ENCODE results near the gene AMN. TPM values are rescaled to one million over a fixed set of nuclear protein-coding genes. Genes with fewer than 3 reads are reported as not detected.

The AMN gene
- polyA plus RNA-seq (0.15 and 1.3 TPM in 2 replicates), polyA minus RNA-seq (0.24 TPM in 1 of 2 replicates, not detected in the other)

DNA sequence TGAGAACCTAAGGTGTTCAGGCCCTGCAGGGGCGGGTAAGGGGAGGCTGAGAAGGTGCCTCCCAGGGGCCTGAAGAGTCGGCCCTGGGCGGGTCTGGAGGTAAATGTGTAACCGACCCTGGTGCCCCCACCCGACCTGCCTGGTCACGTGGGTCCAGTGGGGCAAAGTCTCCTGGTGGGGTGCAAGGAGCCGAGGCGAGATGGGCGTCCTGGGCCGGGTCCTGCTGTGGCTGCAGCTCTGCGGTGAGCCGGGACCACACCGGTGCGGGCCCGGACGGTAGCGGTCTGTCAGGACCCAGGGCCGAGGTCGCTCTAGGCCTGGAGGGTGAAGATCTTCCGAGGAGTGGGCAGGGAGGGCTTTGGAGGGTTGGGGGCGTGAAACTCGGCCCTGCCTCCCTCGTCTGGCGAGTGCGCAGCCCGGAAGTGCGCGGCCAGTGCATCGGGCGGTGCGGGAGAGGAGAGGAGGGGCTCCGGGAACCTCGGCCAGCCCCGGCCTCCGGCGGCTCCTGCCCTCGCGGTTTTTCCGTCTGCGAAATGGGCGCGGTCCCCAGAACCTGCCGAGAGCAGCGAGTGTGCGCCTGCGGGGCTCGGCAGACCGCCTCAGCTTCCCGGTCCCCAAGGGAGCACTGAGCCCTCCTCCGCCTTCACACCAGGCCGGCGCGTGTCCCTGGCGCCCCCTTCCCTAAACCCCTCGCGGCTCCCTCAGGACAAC, at the start of gene AMN:
Gene AMN (plus strand): TSS at position 174 of the 711 bp plus-strand sequence. CDS start 26 bp downstream, at position 200.
- Histone ChIP-seq H3K79me2 (replicated peaks; ENCODE audit: insufficient read depth, low read length) (no peaks in the 10 kb centered on the region), H4K20me1 (ENCODE audit: insufficient read depth) (no peaks in the 10 kb centered on the region), H2AFZ (ENCODE audit: low read depth, low read length) (no peak within 1 kb of the TSS), H3K4me2 (ENCODE audit: low read length) (no peak within 1 kb of the TSS), H3K4me3 (ENCODE audit: low read length) (no peak within 1 kb of the TSS), H3F3A (ENCODE audit: insufficient read depth, low read length, poor library complexity, severe bottlenecking) (no peaks in the 10 kb centered on the region), H3K9me3 (ENCODE audit: low read length) (peaks cover 4% of the 10 kb centered on the region), H3K27ac (ENCODE audit: low read length) (no peak within 1 kb of the TSS), H3K36me3 (ENCODE audit: insufficient read depth, low read length) (no peaks in the 10 kb centered on the region), H3K27me3 (ENCODE audit: insufficient read depth, low read depth, low read length) (peaks cover 61% of the 10 kb centered on the region), H3K9ac (ENCODE audit: low read length) (no peak within 1 kb of the TSS), H3K9me2 (ENCODE audit: insufficient read depth, low read length) (no peaks in the 10 kb centered on the region)
- TF ChIP-seq POLR2AphosphoS5 (IDR thresholded peaks at IDR 0.05) (no peak), EP300 (conservative IDR thresholded peaks at IDR 0.05; ENCODE audit: poor library complexity, severe bottlenecking) (no peak), SMC3 (conservative IDR thresholded peaks at IDR 0.05; ENCODE audit: poor library complexity) (no peak)

DNA sequence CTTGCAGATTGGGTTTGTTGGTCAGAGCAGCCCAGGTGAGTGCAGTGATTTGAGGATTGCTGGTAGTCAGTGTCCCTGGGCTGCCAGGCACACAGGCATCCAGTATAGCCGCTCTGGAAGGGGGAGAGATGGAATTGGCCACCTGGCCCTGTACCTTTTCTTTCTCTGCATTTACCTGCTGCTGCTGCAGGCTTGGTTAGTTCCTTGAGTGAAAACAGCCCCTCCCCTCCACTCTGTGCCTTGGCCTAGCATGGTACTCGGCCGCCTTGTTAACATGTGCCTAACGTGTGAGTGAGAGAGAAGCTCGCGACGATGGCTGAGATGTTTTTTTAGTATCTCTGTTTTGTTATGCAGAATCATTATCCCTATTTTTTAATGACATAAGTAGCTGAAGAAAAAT, 49.3 kb upstream of the AMN start:
- H3K27me3 ChIP-seq (ENCODE audit: insufficient read depth, low read depth, low read length) = no peaks in the 10 kb centered on the region
- no peak overlapping the region for H3K27ac ChIP-seq (ENCODE audit: low read length)
- H3K9me2 ChIP-seq (ENCODE audit: insufficient read depth, low read length) = no peaks in the 10 kb centered on the region
- H3K36me3 ChIP-seq (ENCODE audit: insufficient read depth, low read length) = no peaks in the 10 kb centered on the region
- H3K9me3 ChIP-seq (ENCODE audit: low read length) = no peaks in the 10 kb centered on the region
- H3K79me2 ChIP-seq (replicated peaks; ENCODE audit: insufficient read depth, low read length) = no peaks in the 10 kb centered on the region
- H3K4me3 ChIP-seq (ENCODE audit: low read length) = no peak overlapping the region
- no peaks in the 10 kb centered on the region for H3F3A ChIP-seq (ENCODE audit: insufficient read depth, low read length, poor library complexity, severe bottlenecking)
- TF ChIP-seq RAD21 (conservative IDR thresholded peaks at IDR 0.05) (no peak), SMC3 (conservative IDR thresholded peaks at IDR 0.05; ENCODE audit: poor library complexity) (no peak), TAF1 (IDR thresholded peaks at IDR 0.05; ENCODE audit: low read depth) (no peak), POLR2AphosphoS5 (IDR thresholded peaks at IDR 0.05) (no peak), MXI1 (conservative IDR thresholded peaks at IDR 0.05; ENCODE audit: poor library complexity, severe bottlenecking) (no peak), EP300 (conservative IDR thresholded peaks at IDR 0.05; ENCODE audit: poor library complexity, severe bottlenecking) (no peak), EZH2 (IDR thresholded peaks at IDR 0.05; ENCODE audit: borderline replicate concordance, insufficient read depth, low read length, poor library complexity, severe bottlenecking) (no peak)
- TF ChIP-seq, protein P1, sequence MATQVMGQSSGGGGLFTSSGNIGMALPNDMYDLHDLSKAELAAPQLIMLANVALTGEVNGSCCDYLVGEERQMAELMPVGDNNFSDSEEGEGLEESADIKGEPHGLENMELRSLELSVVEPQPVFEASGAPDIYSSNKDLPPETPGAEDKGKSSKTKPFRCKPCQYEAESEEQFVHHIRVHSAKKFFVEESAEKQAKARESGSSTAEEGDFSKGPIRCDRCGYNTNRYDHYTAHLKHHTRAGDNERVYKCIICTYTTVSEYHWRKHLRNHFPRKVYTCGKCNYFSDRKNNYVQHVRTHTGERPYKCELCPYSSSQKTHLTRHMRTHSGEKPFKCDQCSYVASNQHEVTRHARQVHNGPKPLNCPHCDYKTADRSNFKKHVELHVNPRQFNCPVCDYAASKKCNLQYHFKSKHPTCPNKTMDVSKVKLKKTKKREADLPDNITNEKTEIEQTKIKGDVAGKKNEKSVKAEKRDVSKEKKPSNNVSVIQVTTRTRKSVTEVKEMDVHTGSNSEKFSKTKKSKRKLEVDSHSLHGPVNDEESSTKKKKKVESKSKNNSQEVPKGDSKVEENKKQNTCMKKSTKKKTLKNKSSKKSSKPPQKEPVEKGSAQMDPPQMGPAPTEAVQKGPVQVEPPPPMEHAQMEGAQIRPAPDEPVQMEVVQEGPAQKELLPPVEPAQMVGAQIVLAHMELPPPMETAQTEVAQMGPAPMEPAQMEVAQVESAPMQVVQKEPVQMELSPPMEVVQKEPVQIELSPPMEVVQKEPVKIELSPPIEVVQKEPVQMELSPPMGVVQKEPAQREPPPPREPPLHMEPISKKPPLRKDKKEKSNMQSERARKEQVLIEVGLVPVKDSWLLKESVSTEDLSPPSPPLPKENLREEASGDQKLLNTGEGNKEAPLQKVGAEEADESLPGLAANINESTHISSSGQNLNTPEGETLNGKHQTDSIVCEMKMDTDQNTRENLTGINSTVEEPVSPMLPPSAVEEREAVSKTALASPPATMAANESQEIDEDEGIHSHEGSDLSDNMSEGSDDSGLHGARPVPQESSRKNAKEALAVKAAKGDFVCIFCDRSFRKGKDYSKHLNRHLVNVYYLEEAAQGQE (IDR thresholded peaks at IDR 0.05; ENCODE audit: borderline replicate concordance) = no peak
- TF ChIP-seq, protein P2, sequence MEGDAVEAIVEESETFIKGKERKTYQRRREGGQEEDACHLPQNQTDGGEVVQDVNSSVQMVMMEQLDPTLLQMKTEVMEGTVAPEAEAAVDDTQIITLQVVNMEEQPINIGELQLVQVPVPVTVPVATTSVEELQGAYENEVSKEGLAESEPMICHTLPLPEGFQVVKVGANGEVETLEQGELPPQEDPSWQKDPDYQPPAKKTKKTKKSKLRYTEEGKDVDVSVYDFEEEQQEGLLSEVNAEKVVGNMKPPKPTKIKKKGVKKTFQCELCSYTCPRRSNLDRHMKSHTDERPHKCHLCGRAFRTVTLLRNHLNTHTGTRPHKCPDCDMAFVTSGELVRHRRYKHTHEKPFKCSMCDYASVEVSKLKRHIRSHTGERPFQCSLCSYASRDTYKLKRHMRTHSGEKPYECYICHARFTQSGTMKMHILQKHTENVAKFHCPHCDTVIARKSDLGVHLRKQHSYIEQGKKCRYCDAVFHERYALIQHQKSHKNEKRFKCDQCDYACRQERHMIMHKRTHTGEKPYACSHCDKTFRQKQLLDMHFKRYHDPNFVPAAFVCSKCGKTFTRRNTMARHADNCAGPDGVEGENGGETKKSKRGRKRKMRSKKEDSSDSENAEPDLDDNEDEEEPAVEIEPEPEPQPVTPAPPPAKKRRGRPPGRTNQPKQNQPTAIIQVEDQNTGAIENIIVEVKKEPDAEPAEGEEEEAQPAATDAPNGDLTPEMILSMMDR (IDR thresholded peaks at IDR 0.05; ENCODE audit: poor library complexity, severe bottlenecking) = no peak
- no peak overlapping the region for H3K9ac ChIP-seq (ENCODE audit: low read length)
- no peaks in the 10 kb centered on the region for H4K20me1 ChIP-seq (ENCODE audit: insufficient read depth)
- H3K4me2 ChIP-seq (ENCODE audit: low read length) = no peak overlapping the region
- H2AFZ ChIP-seq (ENCODE audit: low read depth, low read length) = no peak overlapping the region
